Activated CD8-positive, alpha-beta memory T cell treated with anti-CD3 and anti-CD28 coated beads for 48 hours (primary cell): ENCODE measurements around the gene CCDC102A.

Source experiments
- DNase-seq, 3 experiments: peaks; one replicate each; pipeline ENCODE4 v3.0.0-alpha.2; 2020; ENCODE audit warnings: low read depth in 2 of 3, low spot score in 2 of 3

CCDC102A gene

GRCh38 chr16:57538235-57538721 is 1.9 kb upstream of the CCDC102A start:
- peak in 1 of 3 experiments; percentile 20 for DNase-seq

GRCh38 chr16:57537581-57538234 is 1.3 kb upstream of the CCDC102A start:
- no peak for DNase-seq

- DNase-seq: no peak
Measured at GRCh38 chr16:57537194-57537505, 779 bp upstream of the CCDC102A start.

GRCh38 chr16:57535680-57536305 is 578 bp downstream of the CCDC102A start:
- DNase-seq: peak; percentile 79 to 94 (median 80)

- DNase-seq: no peak
Measured at GRCh38 chr16:57534881-57535658, 1.3 kb downstream of the CCDC102A start.

GRCh38 chr16:57534337-57534880 is 2.0 kb downstream of the CCDC102A start:
- no peak for DNase-seq

GRCh38 chr16:57533431-57534336 is 2.7 kb downstream of the CCDC102A start:
- DNase-seq: no peak

GRCh38 chr16:57532266-57532625 is 4.1 kb downstream of the CCDC102A start:
- no peak for DNase-seq

GRCh38 chr16:57531635-57532265 is 4.6 kb downstream of the CCDC102A start:
- no peak for DNase-seq

- DNase-seq: no peak
Measured at GRCh38 chr16:57531253-57531575, 5.2 kb downstream of the CCDC102A start.

GRCh38 chr16:57530522-57531252 is 5.7 kb downstream of the CCDC102A start:
- no peak for DNase-seq

- peak in 1 of 3 experiments; percentile 51 for DNase-seq
Measured at GRCh38 chr16:57530104-57530521, 6.3 kb downstream of the CCDC102A start.

GRCh38 chr16:57529391-57530103 is 6.8 kb downstream of the CCDC102A start:
- no peak for DNase-seq

- DNase-seq: no peak
Measured at GRCh38 chr16:57528499-57529390, 7.6 kb downstream of the CCDC102A start.

GRCh38 chr16:57527610-57528360 is 8.6 kb downstream of the CCDC102A start:
- DNase-seq: no peak

GRCh38 chr16:57527027-57527426 is 9.3 kb downstream of the CCDC102A start:
- no peak for DNase-seq

- no peak for DNase-seq
Measured at GRCh38 chr16:57526498-57526897, 9.9 kb downstream of the CCDC102A start.
